ENCODE measurements around the gene MAP3K4. TPM values are rescaled to one million over a fixed set of nuclear protein-coding genes. Genes with fewer than 3 reads are reported as not detected.
"Not testable (repeated sequence)": the region's sequence is repeated elsewhere in the genome, so short reads cannot be mapped to it uniquely, and the experiment has no call there.

The MAP3K4 gene
- total RNA-seq, 1 donor: 31.1 TPM

DNA sequence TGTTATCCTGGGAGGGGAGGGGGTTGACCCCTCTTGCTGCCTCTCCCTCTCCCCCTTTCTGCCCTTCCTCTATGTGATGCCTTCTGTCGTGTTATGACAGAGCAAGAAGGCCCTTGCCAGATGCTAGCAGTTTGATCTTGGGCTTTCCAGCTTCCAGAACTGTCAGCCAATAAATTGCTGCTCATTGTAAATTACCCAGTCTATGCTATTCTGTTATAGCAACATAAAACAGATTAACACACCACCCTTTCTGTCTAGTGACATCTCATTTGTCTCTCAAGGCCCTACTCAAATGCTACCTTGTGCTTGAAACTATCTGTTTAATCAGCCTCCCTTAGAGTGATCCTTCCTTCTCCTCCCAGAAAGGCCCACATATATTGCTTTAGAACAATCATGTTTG, 16.4 kb upstream of the MAP3K4 start:
- no peak overlapping the region for H3K4me3 ChIP-seq (ENCODE audit: insufficient read depth, low read length)
- H3K27ac ChIP-seq (ENCODE audit: low read depth, low read length): peak overlapping the region; percentile 97
- no peaks in the 10 kb centered on the region for H4K20me1 ChIP-seq (ENCODE audit: insufficient read depth, low read length)
- no peaks in the 10 kb centered on the region for H3K79me2 ChIP-seq (ENCODE audit: insufficient read depth, low read length)
- no peaks in the 10 kb centered on the region for H3K36me3 ChIP-seq (ENCODE audit: insufficient read depth, low read length)
- H2AFZ ChIP-seq (ENCODE audit: low read length): no peak overlapping the region
- no peaks in the 10 kb centered on the region for H3K27me3 ChIP-seq (ENCODE audit: insufficient read depth, low read length)
- H3K9me3 ChIP-seq (ENCODE audit: low read depth, low read length): no peaks in the 10 kb centered on the region
- TF ChIP-seq, protein P1, sequence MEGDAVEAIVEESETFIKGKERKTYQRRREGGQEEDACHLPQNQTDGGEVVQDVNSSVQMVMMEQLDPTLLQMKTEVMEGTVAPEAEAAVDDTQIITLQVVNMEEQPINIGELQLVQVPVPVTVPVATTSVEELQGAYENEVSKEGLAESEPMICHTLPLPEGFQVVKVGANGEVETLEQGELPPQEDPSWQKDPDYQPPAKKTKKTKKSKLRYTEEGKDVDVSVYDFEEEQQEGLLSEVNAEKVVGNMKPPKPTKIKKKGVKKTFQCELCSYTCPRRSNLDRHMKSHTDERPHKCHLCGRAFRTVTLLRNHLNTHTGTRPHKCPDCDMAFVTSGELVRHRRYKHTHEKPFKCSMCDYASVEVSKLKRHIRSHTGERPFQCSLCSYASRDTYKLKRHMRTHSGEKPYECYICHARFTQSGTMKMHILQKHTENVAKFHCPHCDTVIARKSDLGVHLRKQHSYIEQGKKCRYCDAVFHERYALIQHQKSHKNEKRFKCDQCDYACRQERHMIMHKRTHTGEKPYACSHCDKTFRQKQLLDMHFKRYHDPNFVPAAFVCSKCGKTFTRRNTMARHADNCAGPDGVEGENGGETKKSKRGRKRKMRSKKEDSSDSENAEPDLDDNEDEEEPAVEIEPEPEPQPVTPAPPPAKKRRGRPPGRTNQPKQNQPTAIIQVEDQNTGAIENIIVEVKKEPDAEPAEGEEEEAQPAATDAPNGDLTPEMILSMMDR (IDR thresholded peaks at IDR 0.05; ENCODE audit: extremely low read depth, low read depth, low read length): no peak
- no peak overlapping the region for H3K4me2 ChIP-seq (ENCODE audit: insufficient read depth, low read length)
- no peak for DNase-seq (ENCODE audit: insufficient read length, low spot score, missing footprints)
- H3K4me1 ChIP-seq (ENCODE audit: insufficient read depth, low read length): peaks cover 34% of the 10 kb centered on the region

DNA sequence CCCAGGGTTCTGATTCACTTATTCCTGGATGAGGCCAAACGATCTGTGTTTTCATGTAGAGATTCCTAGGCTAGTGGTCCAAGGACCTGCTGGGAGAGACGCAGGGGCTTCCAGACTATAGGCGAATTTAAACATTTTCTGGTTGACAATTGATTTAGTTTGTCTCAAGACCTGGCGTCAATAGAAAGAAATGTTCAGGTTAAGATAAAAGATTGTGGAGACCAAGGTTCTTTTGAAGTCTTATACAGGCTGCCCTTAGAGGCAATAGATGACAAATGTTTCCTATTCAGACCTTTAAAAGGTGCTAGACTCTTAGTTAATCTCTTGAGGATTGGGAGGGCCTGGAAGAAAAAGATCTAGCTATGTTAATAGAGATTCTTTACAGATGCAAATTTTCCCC, 15.6 kb upstream of the MAP3K4 start:
- H3K4me3 ChIP-seq (ENCODE audit: insufficient read depth, low read length); H3K36me3 ChIP-seq (ENCODE audit: insufficient read depth, low read length); H3K27me3 ChIP-seq (ENCODE audit: insufficient read depth, low read length); H3K79me2 ChIP-seq (ENCODE audit: insufficient read depth, low read length); H3K4me2 ChIP-seq (ENCODE audit: insufficient read depth, low read length); H3K27ac ChIP-seq (ENCODE audit: low read depth, low read length); H3K9me3 ChIP-seq (ENCODE audit: low read depth, low read length); DNase-seq (ENCODE audit: insufficient read length, low spot score, missing footprints); H2AFZ ChIP-seq (ENCODE audit: low read length); H4K20me1 ChIP-seq (ENCODE audit: insufficient read depth, low read length): not testable (repeated sequence)
- H3K4me1 ChIP-seq (ENCODE audit: insufficient read depth, low read length): peaks cover 34% of the 10 kb centered on the region

DNA sequence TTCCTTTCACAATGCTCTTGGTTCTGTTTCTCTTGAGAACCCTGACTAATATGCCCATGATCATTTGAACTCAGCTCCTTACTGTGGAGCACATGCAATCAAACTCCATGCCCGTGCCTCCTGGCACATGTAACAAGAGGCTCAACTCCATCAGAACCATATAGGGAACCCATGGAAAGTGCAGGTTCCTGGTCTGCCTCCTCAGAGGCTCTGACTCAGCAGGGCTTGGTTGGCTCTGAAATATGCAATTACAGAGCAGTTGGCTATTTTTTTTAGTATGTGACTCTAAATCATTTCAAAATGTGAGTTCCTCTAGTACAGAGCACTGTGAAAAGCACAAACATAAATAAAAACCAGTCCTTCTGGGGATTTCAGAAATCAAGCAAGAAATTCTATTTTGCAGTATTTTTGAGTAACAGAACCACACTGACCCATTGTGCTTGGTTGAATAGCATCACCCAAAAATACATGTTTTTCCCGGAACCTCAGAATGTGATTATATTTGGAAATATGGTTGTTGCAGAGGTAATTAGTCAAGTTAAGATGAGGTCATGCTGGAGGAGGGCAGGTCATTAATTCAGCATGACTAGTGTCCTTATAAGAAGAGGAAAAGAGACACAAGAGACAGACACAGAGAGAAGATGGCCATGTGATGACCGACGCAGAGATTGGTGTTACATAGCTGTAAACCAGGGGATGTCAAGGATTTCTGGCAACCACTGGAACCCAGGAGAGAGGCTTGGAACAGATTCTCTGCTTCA, 13.2 kb upstream of the MAP3K4 start:
- Histone ChIP-seq H3K27ac (ENCODE audit: low read depth, low read length) (peak overlapping the region; percentile 9), H3K4me2 (ENCODE audit: insufficient read depth, low read length) (peak overlapping the region; percentile 14), H3K9me3 (ENCODE audit: low read depth, low read length) (peaks cover 3% of the 10 kb centered on the region), H3K4me3 (ENCODE audit: insufficient read depth, low read length) (no peak overlapping the region), H3K4me1 (ENCODE audit: insufficient read depth, low read length) (peaks cover 28% of the 10 kb centered on the region), H2AFZ (ENCODE audit: low read length) (peak overlapping the region; percentile 72), H4K20me1 (ENCODE audit: insufficient read depth, low read length) (no peaks in the 10 kb centered on the region), H3K79me2 (ENCODE audit: insufficient read depth, low read length) (no peaks in the 10 kb centered on the region), H3K36me3 (ENCODE audit: insufficient read depth, low read length) (no peaks in the 10 kb centered on the region), H3K27me3 (ENCODE audit: insufficient read depth, low read length) (no peaks in the 10 kb centered on the region)
- TF ChIP-seq, protein P1 (IDR thresholded peaks at IDR 0.05; ENCODE audit: extremely low read depth, low read depth, low read length): no peak
- peak; percentile 80 for DNase-seq (ENCODE audit: insufficient read length, low spot score, missing footprints)

DNA sequence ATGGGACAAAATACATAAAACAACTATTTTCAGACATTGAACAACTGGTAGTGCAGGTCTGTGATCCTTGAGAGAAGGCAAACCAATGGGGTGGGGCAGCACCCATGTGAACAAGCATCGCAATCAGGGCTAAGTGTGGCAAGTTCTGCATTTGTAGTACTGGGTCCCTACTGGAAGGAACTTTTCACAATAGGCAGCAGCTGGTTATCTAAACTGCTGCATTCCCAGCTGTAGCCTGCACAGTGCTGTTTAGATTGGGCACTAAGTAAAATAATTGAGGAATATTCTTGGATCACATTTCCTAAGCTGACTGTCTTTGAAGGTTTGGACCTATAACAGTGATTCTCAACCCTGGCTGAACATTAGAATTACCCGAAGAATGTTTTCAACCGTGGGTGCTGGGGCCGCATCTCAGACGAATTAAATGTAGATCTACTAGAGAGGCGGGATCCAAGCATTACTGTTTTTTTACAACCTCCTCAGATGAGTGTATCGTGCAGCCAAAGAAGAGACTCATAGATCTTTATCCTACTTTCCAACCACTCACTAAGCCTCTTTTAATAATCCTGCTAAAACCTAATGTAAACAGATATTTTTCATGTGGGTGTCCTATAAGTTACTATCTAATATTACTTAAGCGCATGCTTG, 12.4 kb upstream of the MAP3K4 start:
- Histone ChIP-seq H3K4me2 (ENCODE audit: insufficient read depth, low read length) (peak overlapping the region; percentile 14), H3K27me3 (ENCODE audit: insufficient read depth, low read length) (no peaks in the 10 kb centered on the region), H3K4me3 (ENCODE audit: insufficient read depth, low read length) (no peak overlapping the region), H3K9me3 (ENCODE audit: low read depth, low read length) (peaks cover 6% of the 10 kb centered on the region), H3K36me3 (ENCODE audit: insufficient read depth, low read length) (no peaks in the 10 kb centered on the region), H3K27ac (ENCODE audit: low read depth, low read length) (peak overlapping the region; percentile 16), H2AFZ (ENCODE audit: low read length) (peak overlapping the region; percentile 72), H4K20me1 (ENCODE audit: insufficient read depth, low read length) (no peaks in the 10 kb centered on the region), H3K4me1 (ENCODE audit: insufficient read depth, low read length) (peaks cover 20% of the 10 kb centered on the region), H3K79me2 (ENCODE audit: insufficient read depth, low read length) (no peaks in the 10 kb centered on the region)
- TF ChIP-seq, protein P1 (IDR thresholded peaks at IDR 0.05; ENCODE audit: extremely low read depth, low read depth, low read length): no peak
- no peak for DNase-seq (ENCODE audit: insufficient read length, low spot score, missing footprints)

DNA sequence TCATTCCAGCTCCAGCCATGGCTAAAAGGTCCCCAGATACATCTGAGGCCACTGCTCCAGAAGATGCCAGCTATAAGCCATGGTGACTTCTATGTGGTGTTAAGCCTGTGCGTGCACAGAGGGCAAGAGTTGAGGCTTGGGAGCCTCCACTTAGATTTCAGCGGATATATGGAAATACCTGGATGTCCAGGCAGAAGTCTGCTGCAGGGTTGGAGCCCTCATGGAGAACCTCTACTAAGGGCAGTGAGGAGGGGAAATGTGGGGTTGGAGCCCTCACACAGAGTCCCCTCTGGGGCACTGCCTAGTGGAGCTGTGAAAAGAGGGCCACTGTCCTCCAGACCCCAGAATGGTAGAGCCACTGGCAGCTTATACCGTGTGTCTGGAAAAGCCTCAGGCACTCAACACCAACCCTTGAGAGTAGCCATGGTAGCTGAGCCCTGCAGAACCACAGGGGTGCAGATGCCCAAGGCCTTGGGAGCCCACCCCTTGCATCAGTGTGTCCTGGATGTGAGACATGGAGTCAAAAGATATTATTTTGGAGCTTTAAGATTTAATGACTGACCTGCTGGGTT, 8.1 kb upstream of the MAP3K4 start:
- not testable (repeated sequence) for H3K27me3 ChIP-seq (ENCODE audit: insufficient read depth, low read length); H3K27ac ChIP-seq (ENCODE audit: low read depth, low read length); H3K4me1 ChIP-seq (ENCODE audit: insufficient read depth, low read length); H3K4me2 ChIP-seq (ENCODE audit: insufficient read depth, low read length); H3K9me3 ChIP-seq (ENCODE audit: low read depth, low read length); DNase-seq (ENCODE audit: insufficient read length, low spot score, missing footprints); H2AFZ ChIP-seq (ENCODE audit: low read length); H3K36me3 ChIP-seq (ENCODE audit: insufficient read depth, low read length); H3K79me2 ChIP-seq (ENCODE audit: insufficient read depth, low read length); H3K4me3 ChIP-seq (ENCODE audit: insufficient read depth, low read length); H4K20me1 ChIP-seq (ENCODE audit: insufficient read depth, low read length)

Measured in osteoblast (primary cell).